ENCODE data around the gene SIN3A.
A peak's percentile ranks its signal among the peaks of the same experiment; 100 is the strongest.

Gene SIN3A

DNA sequence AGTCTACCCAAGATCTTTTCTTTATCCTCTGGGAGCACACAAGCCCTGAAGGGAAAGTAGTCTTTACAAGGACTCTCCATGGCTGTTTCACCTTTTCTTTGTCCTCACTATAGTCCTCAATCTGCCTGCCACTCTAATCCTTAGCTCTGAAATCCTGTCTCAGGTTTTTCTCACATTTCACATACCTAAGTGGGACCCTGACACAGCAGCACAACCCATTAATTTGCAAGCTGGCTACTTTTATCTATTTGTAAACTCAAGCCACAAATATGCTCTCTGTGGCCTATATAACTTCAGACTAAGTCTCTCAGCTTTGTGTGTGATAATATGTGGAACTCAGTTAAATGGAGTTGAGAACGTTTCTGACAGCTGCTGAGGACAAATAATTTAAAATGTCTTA lies 19.8 kb downstream of the SIN3A start:
- Histone ChIP-seq H3K27me3 (ENCODE audit: control insufficient read depth in 5 of 5, insufficient read depth in 4 of 5, low read length in 5 of 5) (no peaks in the 10 kb centered on the region), H3K9ac (ENCODE audit: low read length in 5 of 5) (no peak overlapping the region), H3K9me3 (ENCODE audit: control insufficient read depth in 5 of 5, low read length in 5 of 5) (no peaks in the 10 kb centered on the region), H3K27ac (ENCODE audit: low read depth, low read length) (no peak overlapping the region), H3K4me1 (ENCODE audit: control insufficient read depth in 5 of 5, insufficient read depth in 5 of 5, low read length in 5 of 5) (peaks cover 0 to 4% (median 0%) of the 10 kb centered on the region in 5 donors), H3K36me3 (ENCODE audit: control insufficient read depth in 5 of 5, insufficient read depth in 5 of 5, low read length in 5 of 5) (peaks cover 8 to 34% (median 24%) of the 10 kb centered on the region in 5 donors), H3K4me3 (ENCODE audit: low read depth in 1 of 5, low read length in 5 of 5) (no peak overlapping the region)

DNA sequence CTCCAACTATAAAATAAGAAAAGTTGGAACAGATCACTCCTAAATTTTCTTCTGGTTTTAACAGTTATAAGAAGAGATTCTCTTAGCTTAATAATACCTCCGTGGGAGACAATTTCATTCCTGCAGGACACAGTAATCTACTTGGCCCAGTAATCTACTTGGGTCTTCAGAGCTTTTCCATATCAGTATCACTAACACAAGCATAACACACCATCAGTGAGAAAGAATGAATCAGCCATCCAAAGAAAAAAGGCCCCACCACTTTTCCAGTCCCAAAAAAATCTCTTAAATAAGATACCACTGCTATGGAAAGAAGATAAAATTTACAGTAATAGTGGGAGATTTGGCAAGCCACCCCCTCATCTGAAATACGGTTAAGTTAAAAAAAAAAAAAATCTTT lies 20.2 kb downstream of the SIN3A start:
- Histone ChIP-seq H3K27ac (ENCODE audit: low read depth, low read length) (no peak overlapping the region), H3K9ac (ENCODE audit: low read length in 5 of 5) (no peak overlapping the region), H3K36me3 (ENCODE audit: control insufficient read depth in 5 of 5, insufficient read depth in 5 of 5, low read length in 5 of 5) (peaks cover 8 to 32% (median 24%) of the 10 kb centered on the region in 5 donors)

DNA sequence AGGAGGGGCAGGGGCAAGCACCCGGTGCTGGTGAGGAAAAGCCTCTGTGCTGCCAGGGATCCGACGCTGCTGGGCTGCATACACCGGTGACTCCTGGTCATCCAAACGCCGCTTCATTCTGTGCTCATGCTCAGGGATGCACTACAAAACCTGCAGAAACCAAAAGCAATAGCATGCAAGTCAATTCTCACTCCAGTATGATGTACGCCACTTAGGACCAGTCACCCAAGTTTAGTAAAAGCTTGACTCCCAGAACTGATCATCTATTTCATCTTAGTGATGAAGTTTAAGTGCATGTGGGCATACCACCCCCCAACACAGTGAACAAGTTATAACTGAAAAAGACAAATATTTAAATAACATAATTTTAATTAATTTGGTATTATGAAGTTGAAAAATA lies 21.2 kb downstream of the SIN3A start:
- Histone ChIP-seq H3K9me3 (ENCODE audit: control insufficient read depth in 5 of 5, low read length in 5 of 5) (no peaks in the 10 kb centered on the region), H3K4me3 (ENCODE audit: low read depth in 1 of 5, low read length in 5 of 5) (no peak overlapping the region), H3K36me3 (ENCODE audit: control insufficient read depth in 5 of 5, insufficient read depth in 5 of 5, low read length in 5 of 5) (peaks cover 8 to 27% (median 21%) of the 10 kb centered on the region in 5 donors), H3K4me1 (ENCODE audit: control insufficient read depth in 5 of 5, insufficient read depth in 5 of 5, low read length in 5 of 5) (peaks cover 0 to 7% (median 0%) of the 10 kb centered on the region in 5 donors), H3K27me3 (ENCODE audit: control insufficient read depth in 5 of 5, insufficient read depth in 4 of 5, low read length in 5 of 5) (no peaks in the 10 kb centered on the region), H3K27ac (ENCODE audit: low read depth, low read length) (no peak overlapping the region), H3K9ac (ENCODE audit: low read length in 5 of 5) (no peak overlapping the region)

More for the DNA sequence above, 20.2 kb downstream of the SIN3A start:
- H3K4me1 ChIP-seq (ENCODE audit: control insufficient read depth in 5 of 5, insufficient read depth in 5 of 5, low read length in 5 of 5): peaks cover 0 to 4% (median 0%) of the 10 kb centered on the region in 5 donors
- no peaks in the 10 kb centered on the region for H3K9me3 ChIP-seq (ENCODE audit: control insufficient read depth in 5 of 5, low read length in 5 of 5)
- no peaks in the 10 kb centered on the region for H3K27me3 ChIP-seq (ENCODE audit: control insufficient read depth in 5 of 5, insufficient read depth in 4 of 5, low read length in 5 of 5)
- no peak overlapping the region for H3K4me3 ChIP-seq (ENCODE audit: low read depth in 1 of 5, low read length in 5 of 5)

DNA sequence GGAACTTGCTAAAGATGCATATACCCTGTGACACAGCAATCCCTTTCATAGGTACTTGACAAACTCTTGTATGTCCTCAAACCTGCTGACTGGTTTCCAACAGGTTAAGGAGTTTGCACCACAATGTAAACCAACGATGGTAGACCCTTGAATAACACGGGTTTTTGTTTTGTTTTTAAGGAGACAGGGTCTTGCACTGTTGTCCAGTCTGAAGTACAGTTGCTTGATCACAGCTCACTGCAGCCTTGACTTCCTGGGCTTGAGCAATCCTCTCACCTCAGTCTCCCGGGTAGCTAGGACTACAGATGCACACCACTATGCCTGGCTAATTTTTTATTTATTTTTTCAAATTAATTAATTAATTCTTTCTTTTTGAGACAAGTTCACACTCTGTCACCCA lies 23.3 kb downstream of the SIN3A start:
- Histone ChIP-seq H3K4me1 (ENCODE audit: control insufficient read depth in 5 of 5, insufficient read depth in 5 of 5, low read length in 5 of 5) (peaks cover 0 to 7% (median 0%) of the 10 kb centered on the region in 5 donors), H3K36me3 (ENCODE audit: control insufficient read depth in 5 of 5, insufficient read depth in 5 of 5, low read length in 5 of 5) (peaks cover 8 to 32% (median 25%) of the 10 kb centered on the region in 5 donors), H3K27me3 (ENCODE audit: control insufficient read depth in 5 of 5, insufficient read depth in 4 of 5, low read length in 5 of 5) (no peaks in the 10 kb centered on the region)

DNA sequence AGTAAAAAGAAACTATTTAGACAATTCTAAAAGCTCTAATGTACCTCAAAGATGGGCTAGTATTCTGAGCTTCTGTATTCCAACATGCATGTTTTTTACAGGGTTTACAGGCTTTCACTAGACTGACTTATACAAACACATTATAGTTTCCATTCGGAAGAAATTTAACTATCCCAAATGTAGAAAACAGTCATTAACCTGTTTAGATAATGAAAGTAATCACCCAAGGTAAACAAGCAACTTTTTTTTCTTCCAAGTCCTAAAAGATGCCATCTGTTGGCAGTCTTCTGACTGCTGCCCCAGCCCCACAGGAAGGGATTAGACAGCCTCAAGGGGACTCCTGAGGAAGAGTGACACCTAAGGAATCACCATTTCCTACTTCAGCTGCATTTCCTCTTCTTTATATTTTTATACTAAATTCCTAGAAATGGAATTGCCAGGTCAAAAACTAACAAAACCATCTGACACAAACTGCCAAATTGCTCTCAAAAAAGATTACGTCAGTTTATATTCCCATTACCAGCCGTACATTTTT lies 25.5 kb downstream of the SIN3A start:
- Histone ChIP-seq H3K27ac (ENCODE audit: low read depth, low read length) (no peak overlapping the region), H3K36me3 (ENCODE audit: control insufficient read depth in 5 of 5, insufficient read depth in 5 of 5, low read length in 5 of 5) (peaks cover 20 to 52% (median 41%) of the 10 kb centered on the region in 5 donors), H3K4me3 (ENCODE audit: low read depth in 1 of 5, low read length in 5 of 5) (no peak overlapping the region), H3K9me3 (ENCODE audit: control insufficient read depth in 5 of 5, low read length in 5 of 5) (no peaks in the 10 kb centered on the region), H3K27me3 (ENCODE audit: control insufficient read depth in 5 of 5, insufficient read depth in 4 of 5, low read length in 5 of 5) (no peaks in the 10 kb centered on the region), H3K9ac (ENCODE audit: low read length in 5 of 5) (peak overlapping the region in 1 of 5 donors; percentile 30), H3K4me1 (ENCODE audit: control insufficient read depth in 5 of 5, insufficient read depth in 5 of 5, low read length in 5 of 5) (peaks cover 0 to 7% (median 0%) of the 10 kb centered on the region in 5 donors)

More for the DNA sequence above, 23.3 kb downstream of the SIN3A start:
- H3K9ac ChIP-seq (ENCODE audit: low read length in 5 of 5): no peak overlapping the region
- no peaks in the 10 kb centered on the region for H3K9me3 ChIP-seq (ENCODE audit: control insufficient read depth in 5 of 5, low read length in 5 of 5)
- H3K4me3 ChIP-seq (ENCODE audit: low read depth in 1 of 5, low read length in 5 of 5): no peak overlapping the region
- no peak overlapping the region for H3K27ac ChIP-seq (ENCODE audit: low read depth, low read length)

DNA sequence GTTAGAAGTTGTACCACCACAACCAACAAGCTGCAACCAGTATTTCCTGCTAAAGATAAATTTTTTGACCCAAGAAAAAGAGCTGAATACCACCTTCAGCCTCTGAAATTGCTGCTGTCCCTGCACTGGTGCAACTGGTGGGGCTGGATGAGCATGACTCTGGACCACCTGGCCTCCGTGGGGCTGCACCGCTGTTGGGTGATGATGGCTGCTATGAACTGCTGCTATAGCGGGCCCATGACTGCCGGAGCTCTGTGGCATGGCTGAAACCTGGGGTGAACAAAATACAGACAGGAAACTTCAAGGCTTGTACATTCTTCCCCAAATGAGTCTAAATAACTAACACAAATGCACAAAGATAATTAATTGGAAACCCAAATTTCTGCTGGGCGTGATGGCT lies 28.9 kb downstream of the SIN3A start:
- Histone ChIP-seq H3K9me3 (ENCODE audit: control insufficient read depth in 5 of 5, low read length in 5 of 5) (no peaks in the 10 kb centered on the region), H3K9ac (ENCODE audit: low read length in 5 of 5) (no peak overlapping the region), H3K4me3 (ENCODE audit: low read depth in 1 of 5, low read length in 5 of 5) (no peak overlapping the region), H3K27ac (ENCODE audit: low read depth, low read length) (no peak overlapping the region), H3K4me1 (ENCODE audit: control insufficient read depth in 5 of 5, insufficient read depth in 5 of 5, low read length in 5 of 5) (peaks cover 0 to 7% (median 0%) of the 10 kb centered on the region in 5 donors), H3K36me3 (ENCODE audit: control insufficient read depth in 5 of 5, insufficient read depth in 5 of 5, low read length in 5 of 5) (peaks cover 14 to 41% (median 31%) of the 10 kb centered on the region in 5 donors), H3K27me3 (ENCODE audit: control insufficient read depth in 5 of 5, insufficient read depth in 4 of 5, low read length in 5 of 5) (no peaks in the 10 kb centered on the region)

DNA sequence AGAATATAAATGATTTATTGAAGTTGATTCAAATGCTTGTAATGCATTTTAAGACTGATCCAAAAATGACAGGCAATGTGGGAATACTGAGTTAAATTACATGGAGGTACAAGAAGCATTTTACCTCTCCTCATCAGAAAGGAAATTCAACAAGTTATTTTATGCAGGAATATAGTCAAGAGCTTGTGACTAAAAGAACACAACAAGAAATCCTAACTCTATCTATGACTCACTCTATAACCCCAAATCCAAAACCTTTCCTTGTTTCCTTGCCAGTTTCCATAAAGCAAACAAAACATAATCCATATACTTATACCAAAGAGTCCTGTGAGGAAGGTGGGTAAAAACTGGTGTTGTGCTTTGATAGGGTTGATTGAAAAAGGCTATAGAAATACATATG lies 30.8 kb downstream of the SIN3A start:
- no peaks in the 10 kb centered on the region for H3K9me3 ChIP-seq (ENCODE audit: control insufficient read depth in 5 of 5, low read length in 5 of 5)
- H3K9ac ChIP-seq (ENCODE audit: low read length in 5 of 5): no peak overlapping the region
- H3K36me3 ChIP-seq (ENCODE audit: control insufficient read depth in 5 of 5, insufficient read depth in 5 of 5, low read length in 5 of 5): peaks cover 17 to 36% (median 27%) of the 10 kb centered on the region in 5 donors
- H3K27me3 ChIP-seq (ENCODE audit: control insufficient read depth in 5 of 5, insufficient read depth in 4 of 5, low read length in 5 of 5): no peaks in the 10 kb centered on the region
- H3K27ac ChIP-seq (ENCODE audit: low read depth, low read length): no peak overlapping the region
- H3K4me3 ChIP-seq (ENCODE audit: low read depth in 1 of 5, low read length in 5 of 5): no peak overlapping the region
- H3K4me1 ChIP-seq (ENCODE audit: control insufficient read depth in 5 of 5, insufficient read depth in 5 of 5, low read length in 5 of 5): no peaks in the 10 kb centered on the region

DNA sequence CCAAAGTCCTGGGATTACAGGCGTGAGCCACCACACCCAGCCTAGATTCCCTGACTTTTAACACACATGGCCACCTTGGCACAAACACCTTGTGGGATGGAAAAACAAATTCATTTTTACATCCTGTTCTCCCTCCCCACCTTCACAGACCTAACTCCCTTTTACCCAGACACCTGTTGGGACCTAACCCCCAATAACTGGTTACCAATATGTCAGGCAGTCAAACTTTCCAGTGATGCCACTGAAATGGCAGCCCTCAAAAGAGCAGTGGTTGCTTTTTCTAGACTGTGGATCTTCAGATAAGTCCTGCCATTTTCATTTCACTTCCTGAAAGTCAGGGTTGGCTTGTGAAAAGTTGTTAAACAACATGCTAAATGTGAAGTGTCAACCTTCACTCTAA lies 34.9 kb downstream of the SIN3A start:
- Histone ChIP-seq H3K36me3 (ENCODE audit: control insufficient read depth in 5 of 5, insufficient read depth in 5 of 5, low read length in 5 of 5) (peaks cover 23 to 35% (median 29%) of the 10 kb centered on the region in 5 donors), H3K27ac (ENCODE audit: low read depth, low read length) (no peak overlapping the region), H3K27me3 (ENCODE audit: control insufficient read depth in 5 of 5, insufficient read depth in 4 of 5, low read length in 5 of 5) (no peaks in the 10 kb centered on the region), H3K4me3 (ENCODE audit: low read depth in 1 of 5, low read length in 5 of 5) (no peak overlapping the region), H3K9me3 (ENCODE audit: control insufficient read depth in 5 of 5, low read length in 5 of 5) (no peaks in the 10 kb centered on the region), H3K4me1 (ENCODE audit: control insufficient read depth in 5 of 5, insufficient read depth in 5 of 5, low read length in 5 of 5) (no peaks in the 10 kb centered on the region), H3K9ac (ENCODE audit: low read length in 5 of 5) (no peak overlapping the region)

DNA sequence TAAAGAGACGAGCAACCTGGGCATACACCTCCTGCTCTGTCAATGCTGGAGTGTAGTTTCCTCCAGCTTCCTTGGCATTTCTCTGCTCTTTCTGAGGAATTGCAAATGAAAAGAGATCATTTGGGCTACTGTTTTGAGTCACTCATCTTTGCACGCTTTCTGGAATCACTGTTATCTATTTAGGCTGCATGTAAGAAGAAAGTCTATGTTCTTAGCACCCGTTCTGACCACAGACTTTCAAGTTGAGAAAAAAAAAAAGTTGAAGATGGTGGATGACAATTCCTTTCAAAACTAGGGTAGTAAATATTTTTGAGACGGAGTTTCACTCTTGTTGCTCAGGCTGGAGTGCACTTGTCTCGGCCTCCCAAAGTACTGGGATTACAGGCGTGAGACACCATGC lies 41.3 kb downstream of the SIN3A start:
- Histone ChIP-seq H3K27ac (ENCODE audit: low read depth, low read length) (no peak overlapping the region), H3K4me3 (ENCODE audit: low read depth in 1 of 5, low read length in 5 of 5) (no peak overlapping the region), H3K36me3 (ENCODE audit: control insufficient read depth in 5 of 5, insufficient read depth in 5 of 5, low read length in 5 of 5) (peaks cover 45 to 74% (median 69%) of the 10 kb centered on the region in 5 donors), H3K27me3 (ENCODE audit: control insufficient read depth in 5 of 5, insufficient read depth in 4 of 5, low read length in 5 of 5) (no peaks in the 10 kb centered on the region), H3K9me3 (ENCODE audit: control insufficient read depth in 5 of 5, low read length in 5 of 5) (no peaks in the 10 kb centered on the region), H3K9ac (ENCODE audit: low read length in 5 of 5) (no peak overlapping the region), H3K4me1 (ENCODE audit: control insufficient read depth in 5 of 5, insufficient read depth in 5 of 5, low read length in 5 of 5) (no peaks in the 10 kb centered on the region)

DNA sequence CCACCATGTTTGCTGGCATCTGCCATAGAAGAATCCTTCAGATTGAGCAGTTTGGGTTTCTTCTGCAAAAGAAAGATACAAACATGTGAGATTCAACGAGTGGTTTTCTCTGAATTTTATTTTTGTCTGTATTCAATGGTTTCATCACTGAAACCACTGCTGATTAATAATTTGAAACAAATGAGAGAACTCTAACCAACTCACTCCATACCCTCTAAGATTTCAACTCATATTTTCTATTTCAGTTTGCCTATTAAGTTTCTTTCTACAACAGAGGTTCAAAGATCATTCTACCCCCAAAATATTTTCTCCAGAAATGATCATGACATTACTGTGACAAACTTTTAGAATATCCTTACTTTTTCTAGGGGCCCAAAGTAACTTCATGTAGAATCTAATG lies 44.4 kb downstream of the SIN3A start:
- no peak overlapping the region for H3K4me3 ChIP-seq (ENCODE audit: low read depth in 1 of 5, low read length in 5 of 5)
- no peak overlapping the region for H3K9ac ChIP-seq (ENCODE audit: low read length in 5 of 5)
- no peak overlapping the region for H3K27ac ChIP-seq (ENCODE audit: low read depth, low read length)
- H3K9me3 ChIP-seq (ENCODE audit: control insufficient read depth in 5 of 5, low read length in 5 of 5): no peaks in the 10 kb centered on the region
- no peaks in the 10 kb centered on the region for H3K27me3 ChIP-seq (ENCODE audit: control insufficient read depth in 5 of 5, insufficient read depth in 4 of 5, low read length in 5 of 5)
- peaks cover 31 to 83% (median 76%) of the 10 kb centered on the region in 5 donors for H3K36me3 ChIP-seq (ENCODE audit: control insufficient read depth in 5 of 5, insufficient read depth in 5 of 5, low read length in 5 of 5)
- H3K4me1 ChIP-seq (ENCODE audit: control insufficient read depth in 5 of 5, insufficient read depth in 5 of 5, low read length in 5 of 5): no peaks in the 10 kb centered on the region
